ENCODE results near the gene SCNN1A. TPM values are rescaled to one million over a fixed set of nuclear protein-coding genes. Genes with fewer than 3 reads are reported as not detected.

SCNN1A gene
- total RNA-seq, 4 donors from 2014 or later: 1.9 to 29.0 (median 15.7) TPM

DNA sequence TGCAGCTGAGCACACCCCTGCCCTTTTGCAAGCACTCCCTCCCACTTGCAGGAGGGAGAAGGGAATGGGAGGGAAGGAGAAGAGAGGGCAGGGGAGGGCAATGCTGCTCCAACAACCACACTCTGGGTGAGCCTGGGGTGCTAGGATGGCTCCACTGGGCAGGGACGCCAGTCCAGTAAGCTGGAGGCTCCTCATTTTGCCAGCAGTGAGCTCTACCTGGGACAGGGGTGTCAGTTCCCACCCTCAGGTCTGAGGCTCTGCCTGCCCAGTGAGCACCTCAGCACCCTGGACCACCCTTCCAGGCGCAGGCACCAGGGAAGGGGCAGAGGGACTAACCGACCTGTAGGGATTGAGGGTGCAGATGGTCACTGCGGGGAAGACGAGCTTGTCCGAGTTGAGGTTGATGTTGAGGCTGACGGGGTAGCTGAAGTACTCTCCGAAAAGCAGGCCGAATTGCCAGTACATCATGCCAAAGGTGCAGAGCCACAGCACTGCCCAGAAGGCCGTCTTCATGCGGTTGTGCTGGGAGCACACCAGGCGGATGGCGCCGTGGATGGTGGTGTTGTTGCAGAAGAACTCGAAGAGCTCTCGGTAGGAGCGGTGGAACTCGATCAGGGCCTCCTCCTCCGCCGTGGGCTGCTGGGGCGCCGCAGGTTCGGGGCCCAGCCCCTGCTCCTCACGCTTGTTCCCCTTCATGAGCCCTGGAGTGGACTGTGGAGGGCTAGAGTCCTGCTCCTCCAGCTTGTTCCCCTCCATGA is 1.2 kb downstream of the SCNN1A start:
- DNase-seq (ENCODE audit: low spot score): no peak
- ATAC-seq (ENCODE audit: low FRiP score): no peak
- TF ChIP-seq, protein P1, sequence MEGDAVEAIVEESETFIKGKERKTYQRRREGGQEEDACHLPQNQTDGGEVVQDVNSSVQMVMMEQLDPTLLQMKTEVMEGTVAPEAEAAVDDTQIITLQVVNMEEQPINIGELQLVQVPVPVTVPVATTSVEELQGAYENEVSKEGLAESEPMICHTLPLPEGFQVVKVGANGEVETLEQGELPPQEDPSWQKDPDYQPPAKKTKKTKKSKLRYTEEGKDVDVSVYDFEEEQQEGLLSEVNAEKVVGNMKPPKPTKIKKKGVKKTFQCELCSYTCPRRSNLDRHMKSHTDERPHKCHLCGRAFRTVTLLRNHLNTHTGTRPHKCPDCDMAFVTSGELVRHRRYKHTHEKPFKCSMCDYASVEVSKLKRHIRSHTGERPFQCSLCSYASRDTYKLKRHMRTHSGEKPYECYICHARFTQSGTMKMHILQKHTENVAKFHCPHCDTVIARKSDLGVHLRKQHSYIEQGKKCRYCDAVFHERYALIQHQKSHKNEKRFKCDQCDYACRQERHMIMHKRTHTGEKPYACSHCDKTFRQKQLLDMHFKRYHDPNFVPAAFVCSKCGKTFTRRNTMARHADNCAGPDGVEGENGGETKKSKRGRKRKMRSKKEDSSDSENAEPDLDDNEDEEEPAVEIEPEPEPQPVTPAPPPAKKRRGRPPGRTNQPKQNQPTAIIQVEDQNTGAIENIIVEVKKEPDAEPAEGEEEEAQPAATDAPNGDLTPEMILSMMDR (IDR thresholded peaks at IDR 0.05): no peak

DNA sequence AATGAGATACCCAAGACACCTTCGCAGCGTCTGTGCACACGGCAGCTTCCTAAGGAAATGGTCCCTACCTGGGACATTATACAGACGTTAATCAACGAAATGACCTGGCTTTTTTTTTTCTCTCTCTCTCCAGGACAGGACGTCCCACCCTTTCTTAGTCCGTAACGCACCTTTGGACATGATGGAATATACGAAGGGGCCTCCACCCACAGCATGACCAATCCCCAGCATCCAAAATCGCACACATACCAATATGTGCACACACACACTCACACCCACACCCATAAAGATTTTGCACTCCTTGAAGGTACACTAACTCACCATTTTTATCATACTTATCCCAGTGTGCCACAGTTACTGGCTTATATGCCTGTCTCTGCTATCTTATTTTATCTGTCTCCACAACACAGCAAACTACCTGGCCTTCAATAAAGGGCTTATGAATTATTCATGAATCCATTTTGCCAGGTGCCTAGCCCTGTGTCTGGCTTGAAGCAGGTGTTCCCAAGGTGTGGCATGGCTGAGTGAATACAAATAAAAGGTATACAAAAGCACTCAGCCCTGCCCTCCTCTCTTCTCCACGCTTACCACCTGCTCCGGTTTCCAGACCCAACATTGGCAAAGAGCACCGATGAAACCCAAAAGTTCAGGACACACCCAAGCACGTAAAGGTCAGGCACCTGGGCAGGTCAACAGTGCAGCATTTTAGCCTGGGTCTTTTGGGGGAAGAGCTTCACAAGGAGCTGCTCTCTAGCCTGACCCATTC is 2.2 kb downstream of the SCNN1A start:
- no peak for ATAC-seq (ENCODE audit: low FRiP score)
- TF ChIP-seq, protein P1 (IDR thresholded peaks at IDR 0.05): no peak
- no peak for DNase-seq (ENCODE audit: low spot score)

DNA sequence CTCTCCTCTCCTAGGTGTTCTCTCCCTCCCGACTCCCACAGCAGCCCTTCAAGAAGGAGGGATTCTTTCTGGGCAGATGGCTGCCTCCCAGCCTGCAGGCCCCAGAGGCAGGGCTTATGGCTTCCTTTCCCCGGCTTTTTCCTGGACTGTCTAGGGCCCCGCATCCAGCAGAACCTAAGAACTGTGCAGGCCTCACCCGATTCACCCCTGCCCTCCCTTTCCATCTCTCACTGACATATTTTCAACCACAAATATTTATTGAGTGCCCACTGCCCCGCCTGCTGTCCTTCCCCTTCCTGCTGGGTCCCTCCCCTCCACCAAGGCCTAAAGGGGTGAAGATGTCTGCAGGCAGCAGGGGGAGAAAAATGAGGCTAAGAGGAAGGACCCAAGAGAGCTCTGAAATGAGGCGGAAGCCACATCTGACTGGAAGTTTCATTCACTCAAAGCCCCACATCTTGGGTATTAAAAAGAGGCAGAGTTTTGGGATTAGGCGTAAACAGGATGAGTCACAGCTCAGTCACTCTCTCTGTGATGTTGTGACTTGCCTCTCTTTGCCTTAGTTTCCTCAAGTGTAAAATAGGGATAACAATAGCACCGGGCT is 2.9 kb downstream of the SCNN1A start:
- TF ChIP-seq, protein P1 (IDR thresholded peaks at IDR 0.05): no peak
- ATAC-seq (ENCODE audit: low FRiP score) (no peak), DNase-seq (ENCODE audit: low spot score) (peak; percentile 18)

DNA sequence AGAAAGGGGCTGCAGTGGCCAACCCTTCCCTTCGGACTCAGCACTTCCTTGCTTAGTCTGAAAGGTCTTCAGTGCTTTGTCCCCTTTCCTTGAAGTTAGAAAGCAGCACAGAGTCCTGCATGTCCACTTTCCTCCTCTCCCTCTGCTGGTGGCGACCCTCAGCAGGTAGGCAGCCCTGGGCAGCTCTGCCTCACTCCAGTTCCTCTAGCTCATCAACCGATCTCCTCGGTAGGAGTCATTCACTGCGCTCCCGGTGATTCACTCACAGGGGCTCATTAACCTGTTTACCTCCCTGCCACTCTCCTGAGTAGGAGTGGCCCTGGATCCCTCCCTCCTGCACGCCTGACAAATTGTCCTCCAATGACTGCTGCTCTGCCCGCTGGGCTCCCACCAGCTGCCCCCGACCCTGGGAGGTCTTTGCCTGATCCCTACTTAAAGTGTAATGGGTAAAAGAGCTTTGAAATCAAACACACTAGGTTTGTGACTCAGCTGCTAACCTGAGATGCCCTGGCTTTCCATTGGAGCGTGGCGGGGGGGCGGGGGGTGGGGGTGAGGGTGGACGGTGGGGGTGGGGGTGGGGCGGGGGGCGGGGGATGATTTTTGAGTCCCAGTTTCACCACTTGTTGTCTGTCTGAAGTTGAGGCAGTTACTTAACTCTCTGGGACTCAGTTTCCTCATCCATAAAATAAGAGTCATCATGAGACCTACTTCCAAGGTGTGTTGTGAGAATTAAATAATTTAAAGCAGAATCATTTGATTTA is 4.2 kb downstream of the SCNN1A start:
- DNase-seq (ENCODE audit: low spot score): no peak

DNA sequence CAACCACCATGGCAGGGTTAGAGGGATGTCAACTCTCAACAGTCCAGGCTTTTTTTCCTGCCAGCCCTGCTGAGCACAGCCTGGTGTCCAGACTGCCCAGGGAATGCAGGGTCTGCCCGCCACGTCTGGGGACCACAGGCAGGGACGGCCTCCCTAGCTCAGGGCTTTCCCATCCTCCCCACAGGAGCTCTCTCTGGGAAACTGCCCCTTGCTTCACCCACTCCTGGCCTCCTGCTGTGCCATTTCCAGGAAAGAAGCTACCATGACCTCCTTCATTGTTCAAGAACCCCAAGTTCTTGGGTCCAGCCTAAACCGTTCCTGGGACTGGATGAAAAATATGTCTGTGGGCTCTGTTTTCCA is 4.8 kb downstream of the SCNN1A start:
- DNase-seq (ENCODE audit: low spot score): no peak
- TF ChIP-seq, protein P1 (IDR thresholded peaks at IDR 0.05): no peak
- no peak for ATAC-seq (ENCODE audit: low FRiP score)

More for the DNA sequence above, 4.2 kb downstream of the SCNN1A start:
- peak; percentile 77 for ATAC-seq (ENCODE audit: low FRiP score)
- TF ChIP-seq, protein P1 (IDR thresholded peaks at IDR 0.05): no peak

DNA sequence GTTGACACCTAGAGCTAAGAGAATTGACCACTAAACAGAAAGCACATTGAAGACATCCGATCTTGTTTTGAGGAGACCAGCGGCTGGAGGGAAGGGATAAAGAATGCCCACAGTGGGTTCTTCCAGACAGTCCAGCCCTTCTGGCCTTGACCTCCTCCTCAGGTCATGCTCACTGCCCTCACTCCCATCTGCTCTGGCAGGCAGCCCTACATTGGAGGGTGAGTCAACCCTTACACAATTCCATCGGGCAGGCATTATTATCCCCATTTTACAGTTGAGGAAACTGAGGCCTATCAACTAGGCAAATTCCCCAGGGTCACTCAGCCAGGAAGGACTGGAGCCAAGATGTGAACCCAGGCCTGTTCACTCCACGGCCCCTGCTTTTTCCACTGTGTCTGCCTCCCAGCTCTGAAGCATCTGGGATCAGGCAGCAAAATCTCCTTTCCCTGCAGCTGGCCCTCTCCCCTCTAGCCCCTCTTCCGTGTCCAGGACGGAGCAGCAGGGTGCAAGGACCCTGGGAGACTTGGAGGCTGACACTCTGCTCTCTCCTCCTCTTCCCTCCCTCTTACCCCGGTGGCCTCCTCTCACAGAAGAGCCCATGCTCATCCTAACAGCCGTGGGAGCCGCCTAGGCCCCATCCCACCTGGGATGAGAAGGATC is 5.3 kb downstream of the SCNN1A start:
- ATAC-seq (ENCODE audit: low FRiP score) (peak; percentile 25), DNase-seq (ENCODE audit: low spot score) (no peak)
- TF ChIP-seq, protein P1 (IDR thresholded peaks at IDR 0.05): no peak
